ENCODE measurements around the gene MARK4.

MARK4 gene

GRCh38 chr19:45340899-45341453 is 89.9 kb downstream of the MARK4 start:
- no peak for DNase-seq (ENCODE audit: low read depth)

- no peak for DNase-seq (ENCODE audit: low read depth)
Measured at GRCh38 chr19:45342911-45343310, 91.8 kb downstream of the MARK4 start.

- no peak for DNase-seq (ENCODE audit: low read depth)
Measured at GRCh38 chr19:45344621-45345505, 93.8 kb downstream of the MARK4 start.

- DNase-seq (ENCODE audit: low read depth) = no peak
Measured at GRCh38 chr19:45345506-45345860, 94.4 kb downstream of the MARK4 start.

GRCh38 chr19:45346449-45346848 is 95.4 kb downstream of the MARK4 start:
- no peak for DNase-seq (ENCODE audit: low read depth)

GRCh38 chr19:45347570-45348366 is 96.7 kb downstream of the MARK4 start:
- DNase-seq (ENCODE audit: low read depth) = no peak

GRCh38 chr19:45348367-45349125 is 97.5 kb downstream of the MARK4 start:
- DNase-seq (ENCODE audit: low read depth) = no peak

- DNase-seq (ENCODE audit: low read depth) = no peak
Measured at GRCh38 chr19:45349126-45349415, 98.0 kb downstream of the MARK4 start.

GRCh38 chr19:45349430-45349941 is 98.4 kb downstream of the MARK4 start:
- DNase-seq (ENCODE audit: low read depth) = no peak

- DNase-seq (ENCODE audit: low read depth) = no peak
Measured at GRCh38 chr19:45350477-45351058, 99.5 kb downstream of the MARK4 start.

- DNase-seq (ENCODE audit: low read depth) = no peak
Measured at GRCh38 chr19:45351401-45351952, 100.4 kb downstream of the MARK4 start.

- DNase-seq (ENCODE audit: low read depth) = no peak
Measured at GRCh38 chr19:45352062-45352461, 101.0 kb downstream of the MARK4 start.

- no peak for DNase-seq (ENCODE audit: low read depth)
Measured at GRCh38 chr19:45352471-45352870, 101.4 kb downstream of the MARK4 start.

GRCh38 chr19:45352914-45353796 is 102.1 kb downstream of the MARK4 start:
- no peak for DNase-seq (ENCODE audit: low read depth)

- no peak for DNase-seq (ENCODE audit: low read depth)
Measured at GRCh38 chr19:45354241-45354842, 103.3 kb downstream of the MARK4 start.

Data from activated gamma-delta T cell treated with anti-CD3 and anti-CD28 coated beads, Interleukin-2, amount 50 U/mL, for 16 hours (primary cell).